H9 (cell line): Measurements from ENCODE around the gene PRSS1. TPM values are rescaled to one million over a fixed set of nuclear protein-coding genes. Genes with fewer than 3 reads are reported as not detected.

Experiments used
- DNase-seq: peaks from one replicate; pipeline ENCODE4 v3.0.0-alpha.2; 2017
- H2AFZ ChIP-seq: one replicate; pipeline ENCODE4 v1.6.1; 2013; ENCODE audit warnings: mild to moderate bottlenecking, low read length, control low read depth, moderate library complexity
- H2AK5ac ChIP-seq: 2 replicates; pipeline ENCODE4 v1.6.1; 2013; ENCODE audit warnings: low read length, control low read depth, mixed read lengths; ENCODE audit not compliant: insufficient read length
- H2BK120ac ChIP-seq: one replicate; pipeline ENCODE4 v1.6.1; 2013; ENCODE audit warnings: low read depth, mild to moderate bottlenecking, low read length, control low read depth, inconsistent platforms; ENCODE audit not compliant: poor library complexity, severe bottlenecking
- H2BK12ac ChIP-seq: 2 replicates; pipeline ENCODE4 v1.6.1; 2013; ENCODE audit warnings: low read length, control low read depth, mixed read lengths, low read depth; ENCODE audit not compliant: insufficient read length
- H2BK15ac ChIP-seq: 2 replicates; pipeline ENCODE4 v1.6.1; 2013; ENCODE audit warnings: low read depth, low read length, control low read depth
- H2BK20ac ChIP-seq: one replicate; pipeline ENCODE4 v1.6.1; 2013; ENCODE audit warnings: low read depth, mild to moderate bottlenecking, low read length, control low read depth, inconsistent platforms; ENCODE audit not compliant: poor library complexity, severe bottlenecking
- H2BK5ac ChIP-seq: 2 replicates; pipeline ENCODE4 v1.6.1; 2013; ENCODE audit warnings: low read length, control low read depth, mixed read lengths; ENCODE audit not compliant: insufficient read length
- H3K14ac ChIP-seq: 2 replicates; pipeline ENCODE4 v1.6.1; 2013; ENCODE audit warnings: low read length, control low read depth; ENCODE audit not compliant: insufficient read depth
- H3K18ac ChIP-seq: 2 replicates; pipeline ENCODE4 v1.6.1; 2013; ENCODE audit warnings: low read depth, mild to moderate bottlenecking, mixed read lengths, low read length, control low read depth; ENCODE audit not compliant: insufficient read length
- H3K23ac ChIP-seq: 2 replicates; pipeline ENCODE4 v1.6.1; 2013; ENCODE audit warnings: low read length, control low read depth, mixed read lengths, low read depth; ENCODE audit not compliant: insufficient read length
- H3K23me2 ChIP-seq: 2 replicates; pipeline ENCODE4 v1.6.1; 2013; ENCODE audit warnings: low read depth, mild to moderate bottlenecking, mixed read lengths, low read length, control low read depth; ENCODE audit not compliant: insufficient read length, poor library complexity, severe bottlenecking
- H3K27ac ChIP-seq: 2 replicates; pipeline ENCODE4 v1.5.1; 2013; ENCODE audit warnings: low read length, control low read depth, mixed read lengths, low read depth; ENCODE audit not compliant: insufficient read length
- H3K27me3 ChIP-seq: 2 replicates; pipeline ENCODE4 v1.6.1; 2013; ENCODE audit warnings: low read length, control low read depth, inconsistent platforms; ENCODE audit not compliant: insufficient read depth
- H3K4ac ChIP-seq: 2 replicates; pipeline ENCODE4 v1.6.1; 2013; ENCODE audit warnings: low read depth, mild to moderate bottlenecking, control low read depth, inconsistent platforms, low read length, moderate library complexity
- H3K4me1 ChIP-seq: 2 replicates; pipeline ENCODE4 v1.6.1; 2013; ENCODE audit warnings: low read length, control low read depth, inconsistent platforms; ENCODE audit not compliant: insufficient read depth
- H3K4me2 ChIP-seq: 2 replicates; pipeline ENCODE4 v1.6.1; 2013; ENCODE audit warnings: low read length, control low read depth, mixed read lengths; ENCODE audit not compliant: insufficient read length, insufficient read depth
- H3K56ac ChIP-seq: 2 replicates; pipeline ENCODE4 v1.6.1; 2013; ENCODE audit warnings: low read depth, mild to moderate bottlenecking, mixed read lengths, low read length, control low read depth; ENCODE audit not compliant: insufficient read length
- H3K79me1 ChIP-seq: 2 replicates; pipeline ENCODE4 v1.6.1; 2013; ENCODE audit warnings: low read depth, mild to moderate bottlenecking, moderate library complexity, low read length, control low read depth, inconsistent platforms; ENCODE audit not compliant: insufficient read depth, poor library complexity, severe bottlenecking
- H3K79me2 ChIP-seq: 2 replicates; pipeline ENCODE4 v1.6.1; 2013; ENCODE audit warnings: low read length, control low read depth, inconsistent platforms; ENCODE audit not compliant: insufficient read depth
- H3K9ac ChIP-seq: 2 replicates; pipeline ENCODE4 v1.6.1; 2013; ENCODE audit warnings: low read length, control low read depth, mixed read lengths; ENCODE audit not compliant: insufficient read length; ENCODE audit errors: extremely low read depth
- H3K9me3 ChIP-seq: one replicate; pipeline ENCODE4 v1.6.1; 2013; ENCODE audit warnings: low read depth, low read length, inconsistent platforms; ENCODE audit not compliant: control insufficient read depth
- H3T11ph ChIP-seq: one replicate; pipeline ENCODE4 v1.6.1; 2013; ENCODE audit warnings: mild to moderate bottlenecking, low read length, control low read depth, inconsistent platforms
- H4K20me1 ChIP-seq: one replicate; pipeline ENCODE4 v1.6.1; 2013; ENCODE audit not compliant: control insufficient read depth, insufficient read length, insufficient read depth
- H4K5ac ChIP-seq: 2 replicates; pipeline ENCODE4 v1.6.1; 2013; ENCODE audit warnings: low read depth, mild to moderate bottlenecking, mixed read lengths, low read length, control low read depth; ENCODE audit not compliant: insufficient read length
- H4K8ac ChIP-seq: replicated peaks from 2 replicates; pipeline ENCODE4 v1.6.1; 2013; ENCODE audit warnings: low read length, control low read depth, mixed read lengths, low read depth; ENCODE audit not compliant: insufficient read length
- H4K91ac ChIP-seq: 2 replicates; pipeline ENCODE4 v1.6.1; 2013; ENCODE audit warnings: low read depth, mild to moderate bottlenecking, moderate library complexity, mixed read lengths, low read length, control low read depth; ENCODE audit not compliant: insufficient read length
- H3K27ac Mint-ChIP-seq, 3 experiments: 2 replicates in 2 of 3; 3 replicates in 1 of 3; pipeline ENCODE4 v1.8.0; 2020 to 2021; ENCODE audit warnings: mixed read lengths in 3 of 3, mild to moderate bottlenecking in 1 of 3, moderate library complexity in 1 of 3
- H3K27me3 Mint-ChIP-seq: 2 replicates; pipeline ENCODE4 v1.8.0; 2021; ENCODE audit warnings: low read depth, mild to moderate bottlenecking, moderate library complexity, mixed read lengths
- H3K36me3 Mint-ChIP-seq, 3 experiments: 2 replicates in 2 of 3; 3 replicates in 1 of 3; pipeline ENCODE4 v1.8.0; 2020 to 2021; ENCODE audit warnings: low read depth in 3 of 3, mixed read lengths in 3 of 3; ENCODE audit not compliant: insufficient read depth in 1 of 3
- H3K4me1 Mint-ChIP-seq, 2 experiments: 2 replicates each; pipeline ENCODE4 v1.8.0; 2020; ENCODE audit warnings: mixed read lengths in 2 of 2
- H3K4me3 Mint-ChIP-seq, 2 experiments: 2 replicates in 1 of 2; 3 replicates in 1 of 2; pipeline ENCODE4 v1.8.0; 2020 to 2021; ENCODE audit warnings: mild to moderate bottlenecking in 2 of 2, mixed read lengths in 2 of 2, moderate library complexity in 1 of 2
- H3K9me3 Mint-ChIP-seq, 2 experiments: 2 replicates in 1 of 2; 3 replicates in 1 of 2; pipeline ENCODE4 v1.8.0; 2020; ENCODE audit warnings: mild to moderate bottlenecking in 2 of 2, mixed read lengths in 2 of 2, moderate library complexity in 1 of 2
- WGBS: extraction: QIAGEN DNeasy Blood & Tissue Kit; methylation state at CpG from one replicate; pipeline ENCODE4 v1.1.7; 2013; ENCODE audit warnings: missing lambda C conversion rate, low lambda C conversion rate, mixed read lengths; ENCODE audit not compliant: insufficient read length; ENCODE audit errors: extremely low coverage; 5-methylcytosine and 5-hydroxymethylcytosine counted together
- total RNA-seq: library from RNA; stranded (reverse); gene quantifications from 2 replicates; pipeline ENCODE4 v1.2.1, GENCODE V29; 2021
- TF ChIP-seq, protein P1 (sequence below): fragments of 200-600 bp; sonication (generic); conservative IDR thresholded peaks from 3 replicates; pipeline ENCODE4 v1.8.0; 2021; ENCODE audit warnings: antibody characterized with exemption, mild to moderate bottlenecking

PRSS1 gene
- total RNA-seq, 1 experiment from 2014 or later, result not detected

DNA sequence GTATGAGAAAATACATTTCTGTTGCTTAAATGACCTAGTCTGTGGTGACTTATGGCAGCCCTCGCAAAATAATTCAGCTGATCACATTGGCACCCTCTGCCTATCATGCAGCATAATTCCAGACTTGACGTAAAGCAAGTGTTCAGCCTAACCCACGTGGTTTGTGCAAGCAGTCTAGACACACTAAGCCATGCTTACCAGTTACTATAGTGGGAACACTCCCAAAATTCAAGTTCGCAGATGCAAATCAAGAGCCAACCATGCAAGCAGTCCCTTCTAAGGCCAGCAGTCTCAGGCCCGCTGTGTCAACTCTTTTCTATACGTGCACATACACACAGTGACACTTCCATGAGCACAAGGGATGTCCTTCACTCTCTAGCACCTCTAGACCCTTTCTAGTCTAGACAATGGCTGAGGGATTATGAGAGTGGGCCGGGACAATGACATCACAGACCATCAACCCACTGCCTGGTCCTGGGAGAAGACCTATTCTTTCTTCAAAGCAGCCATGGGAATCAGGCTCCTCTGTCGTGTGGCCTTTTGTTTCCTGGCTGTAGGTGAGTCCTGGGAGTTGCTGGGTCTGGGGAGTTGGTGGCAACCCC is 29.0 kb upstream of the PRSS1 start:
- Histone ChIP-seq H3K27ac (no peak overlapping the region), H3K9ac (no peak overlapping the region), H3K79me2 (no peaks in the 10 kb centered on the region), H2BK5ac (no peak overlapping the region), H3K4ac (no peak overlapping the region), H2BK12ac (no peak overlapping the region), H4K91ac (no peak overlapping the region), H3K79me1 (no peaks in the 10 kb centered on the region), H4K20me1 (no peaks in the 10 kb centered on the region), H3K14ac (no peak overlapping the region), H2AK5ac (no peak overlapping the region), H3K4me1 (no peaks in the 10 kb centered on the region), H3K4me2 (no peak overlapping the region), H3K23ac (no peak overlapping the region), H2BK15ac (no peak overlapping the region), H2AFZ (no peak overlapping the region), H2BK120ac (no peak overlapping the region), H4K8ac (no peak overlapping the region), H3T11ph (no peak overlapping the region), H3K23me2 (no peaks in the 10 kb centered on the region), H3K9me3 (no peaks in the 10 kb centered on the region), H4K5ac (no peak overlapping the region), H3K27me3 (no peaks in the 10 kb centered on the region), H2BK20ac (no peak overlapping the region), H3K56ac (no peak overlapping the region), H3K18ac (no peak overlapping the region)
- no peak for DNase-seq
- TF ChIP-seq, protein P1, sequence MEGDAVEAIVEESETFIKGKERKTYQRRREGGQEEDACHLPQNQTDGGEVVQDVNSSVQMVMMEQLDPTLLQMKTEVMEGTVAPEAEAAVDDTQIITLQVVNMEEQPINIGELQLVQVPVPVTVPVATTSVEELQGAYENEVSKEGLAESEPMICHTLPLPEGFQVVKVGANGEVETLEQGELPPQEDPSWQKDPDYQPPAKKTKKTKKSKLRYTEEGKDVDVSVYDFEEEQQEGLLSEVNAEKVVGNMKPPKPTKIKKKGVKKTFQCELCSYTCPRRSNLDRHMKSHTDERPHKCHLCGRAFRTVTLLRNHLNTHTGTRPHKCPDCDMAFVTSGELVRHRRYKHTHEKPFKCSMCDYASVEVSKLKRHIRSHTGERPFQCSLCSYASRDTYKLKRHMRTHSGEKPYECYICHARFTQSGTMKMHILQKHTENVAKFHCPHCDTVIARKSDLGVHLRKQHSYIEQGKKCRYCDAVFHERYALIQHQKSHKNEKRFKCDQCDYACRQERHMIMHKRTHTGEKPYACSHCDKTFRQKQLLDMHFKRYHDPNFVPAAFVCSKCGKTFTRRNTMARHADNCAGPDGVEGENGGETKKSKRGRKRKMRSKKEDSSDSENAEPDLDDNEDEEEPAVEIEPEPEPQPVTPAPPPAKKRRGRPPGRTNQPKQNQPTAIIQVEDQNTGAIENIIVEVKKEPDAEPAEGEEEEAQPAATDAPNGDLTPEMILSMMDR, result no peak
- WGBS, result no CpG with 5 or more reads among the region's 8 CpGs
- H3K9me3 Mint-ChIP-seq, result no peaks in the 10 kb centered on the region
- no peaks in the 10 kb centered on the region for H3K4me1 Mint-ChIP-seq
- H3K36me3 Mint-ChIP-seq, result no peaks in the 10 kb centered on the region
- no peak overlapping the region for H3K4me3 Mint-ChIP-seq
- H3K27me3 Mint-ChIP-seq, result no peaks in the 10 kb centered on the region
- H3K27ac Mint-ChIP-seq, result no peak overlapping the region
